Measurements from ENCODE around the gene CNNM4.

Gene CNNM4

DNA sequence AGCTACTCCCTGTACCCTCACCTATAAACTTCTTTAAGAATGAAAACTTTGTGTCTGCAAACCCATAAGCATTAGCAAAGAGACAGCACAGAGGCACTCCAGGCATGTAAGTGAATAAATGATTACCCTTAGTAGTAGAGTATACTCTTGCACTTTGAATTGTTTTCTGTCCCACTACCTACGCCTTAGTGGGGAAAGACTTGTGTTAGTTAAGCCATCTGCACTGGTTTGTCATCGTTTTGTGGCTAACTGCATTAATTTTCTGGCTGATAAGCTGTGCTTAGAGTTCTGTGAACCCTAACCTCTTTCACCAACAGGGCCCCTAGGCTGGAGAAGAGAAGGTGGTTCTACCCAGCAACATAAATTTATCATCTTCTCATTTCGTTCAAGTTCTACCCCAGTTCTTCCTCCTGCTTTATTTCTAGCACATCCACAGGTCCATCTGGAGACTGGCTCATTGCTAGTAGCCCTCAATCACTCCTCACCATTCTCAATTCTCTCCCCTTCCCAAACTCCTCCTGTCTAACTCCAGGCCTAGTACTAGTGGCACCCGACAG is 21.5 kb upstream of the CNNM4 start:
- peaks cover 8% of the 10 kb centered on the region for H3K4me1 ChIP-seq (ENCODE audit: control insufficient read depth, insufficient read depth, low read length)

DNA sequence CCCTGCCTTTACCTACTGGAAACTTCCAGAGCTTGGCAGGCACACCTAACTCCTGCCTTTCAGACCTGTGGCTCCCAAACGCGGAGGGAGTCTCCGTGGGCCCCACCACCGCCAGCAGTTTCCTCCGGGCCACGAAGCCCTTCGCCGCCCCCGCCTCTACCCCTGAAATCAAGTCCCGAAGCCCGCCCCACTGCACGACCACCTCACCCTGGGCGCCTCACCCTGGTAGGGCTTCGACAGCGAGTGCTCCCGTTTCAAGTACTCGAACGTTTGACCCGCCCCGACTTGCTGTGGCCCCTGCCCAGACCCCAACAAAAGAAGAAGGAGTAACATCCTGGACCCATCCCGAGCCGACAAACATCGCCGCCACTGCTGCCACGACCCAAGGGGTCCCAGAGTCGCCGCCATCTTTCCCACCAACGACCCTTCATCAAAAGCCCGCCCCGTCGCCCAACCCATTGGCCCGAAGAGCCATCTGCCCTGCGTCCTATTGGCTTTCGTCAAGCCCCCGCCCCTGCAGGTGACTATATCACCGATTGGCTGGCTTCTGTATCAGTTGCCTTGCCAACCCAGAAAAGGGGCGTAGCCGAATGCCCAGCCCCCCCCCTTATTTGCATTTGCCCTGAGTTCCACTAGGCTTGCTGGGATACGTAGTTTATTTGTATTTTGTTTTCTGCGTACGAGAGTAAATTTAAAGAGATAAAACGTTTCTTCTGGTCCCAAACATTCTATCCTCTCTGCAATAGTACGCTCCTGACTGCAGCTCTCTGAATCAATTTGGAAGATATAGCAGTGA is 20.9 kb upstream of the CNNM4 start, which contains the start of gene LMAN2L:
LMAN2L (minus strand) TSS at position 432 of the 796 bp plus-strand sequence; CDS start at position 408, 24 bp downstream.
- Histone ChIP-seq H3K4me1 (ENCODE audit: control insufficient read depth, insufficient read depth, low read length) (peaks cover 8% of the 10 kb centered on the region), H3K9me3 (ENCODE audit: control insufficient read depth, low read length) (no peaks in the 10 kb centered on the region)

More for the DNA sequence above, 21.5 kb upstream of the CNNM4 start:
- H3K27me3 ChIP-seq (ENCODE audit: control insufficient read depth, insufficient read depth, low read length): no peaks in the 10 kb centered on the region
- H3K9me3 ChIP-seq (ENCODE audit: control insufficient read depth, low read length): no peaks in the 10 kb centered on the region
- peaks cover under 1% of the 10 kb centered on the region for H3K36me3 ChIP-seq (ENCODE audit: control insufficient read depth, insufficient read depth, low read length)
- H3K9ac ChIP-seq (ENCODE audit: low read length): peak overlapping the region; percentile 75
- H3K4me3 ChIP-seq (ENCODE audit: low read length): peak overlapping the region; percentile 61

DNA sequence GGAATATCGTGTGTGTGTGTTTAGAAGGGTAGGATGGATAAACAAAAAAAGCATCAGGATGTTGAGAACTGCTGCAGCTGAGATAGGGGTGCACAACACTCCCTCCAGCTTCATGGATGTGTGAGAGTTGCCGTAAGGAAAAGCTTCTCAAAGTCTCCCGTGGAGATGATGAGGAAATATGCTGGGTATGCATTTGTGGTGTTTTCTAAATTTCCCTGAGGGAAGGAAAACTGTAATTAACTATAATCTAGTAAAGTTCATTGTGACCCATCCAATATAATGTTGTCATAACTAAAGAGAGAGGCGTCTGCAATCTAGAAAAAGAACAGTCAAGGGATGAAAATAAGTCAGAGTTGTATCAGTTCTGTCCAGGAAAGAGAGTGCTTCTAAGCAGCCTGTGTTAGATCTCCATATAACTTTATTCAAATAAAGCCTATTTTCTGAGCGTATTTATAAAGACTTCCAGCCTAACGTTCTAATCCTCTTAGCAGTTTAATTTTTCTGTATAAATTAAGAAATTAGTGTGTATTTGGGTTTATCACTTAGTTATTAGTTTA is 13.6 kb upstream of the CNNM4 start:
- H3K36me3 ChIP-seq (ENCODE audit: control insufficient read depth, insufficient read depth, low read length): no peaks in the 10 kb centered on the region

More for the DNA sequence above, 20.9 kb upstream of the CNNM4 start, which contains the start of gene LMAN2L:
- Histone ChIP-seq H3K4me3 (ENCODE audit: low read length) (peak within 1 kb of the TSS; percentile 61), H3K9ac (ENCODE audit: low read length) (peak within 1 kb of the TSS; percentile 75), H3K27me3 (ENCODE audit: control insufficient read depth, insufficient read depth, low read length) (no peaks in the 10 kb centered on the region), H3K36me3 (ENCODE audit: control insufficient read depth, insufficient read depth, low read length) (no peaks in the 10 kb centered on the region)

DNA sequence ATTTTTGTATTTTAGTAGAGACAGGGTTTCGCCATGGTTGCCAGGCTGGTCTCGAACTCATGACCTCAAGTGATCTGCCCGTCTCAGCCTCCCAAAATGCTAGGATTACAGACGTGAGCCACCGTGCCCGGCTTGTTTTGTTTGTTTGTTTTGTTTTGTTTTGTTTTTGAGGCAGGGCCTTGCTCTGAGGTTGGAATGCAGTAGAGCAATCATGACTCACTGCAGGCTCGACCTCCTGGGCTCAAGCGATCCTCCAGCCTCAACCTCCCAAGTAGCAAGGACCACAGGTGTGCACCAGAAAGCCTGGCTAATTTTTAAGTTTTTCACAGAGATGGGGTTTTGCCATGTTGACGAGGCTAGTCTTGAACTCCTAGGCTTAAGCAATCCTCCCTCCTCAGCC is 8.9 kb upstream of the CNNM4 start:
- no peak overlapping the region for H3K4me3 ChIP-seq (ENCODE audit: low read length)
- no peaks in the 10 kb centered on the region for H3K36me3 ChIP-seq (ENCODE audit: control insufficient read depth, insufficient read depth, low read length)
- no peaks in the 10 kb centered on the region for H3K27me3 ChIP-seq (ENCODE audit: control insufficient read depth, insufficient read depth, low read length)
- H3K9me3 ChIP-seq (ENCODE audit: control insufficient read depth, low read length): no peaks in the 10 kb centered on the region
- H3K9ac ChIP-seq (ENCODE audit: low read length): no peak overlapping the region
- H3K4me1 ChIP-seq (ENCODE audit: control insufficient read depth, insufficient read depth, low read length): peaks cover 9% of the 10 kb centered on the region

More for the DNA sequence above, 13.6 kb upstream of the CNNM4 start:
- H3K4me3 ChIP-seq (ENCODE audit: low read length): no peak overlapping the region
- no peaks in the 10 kb centered on the region for H3K9me3 ChIP-seq (ENCODE audit: control insufficient read depth, low read length)
- H3K4me1 ChIP-seq (ENCODE audit: control insufficient read depth, insufficient read depth, low read length): no peaks in the 10 kb centered on the region
- no peak overlapping the region for H3K9ac ChIP-seq (ENCODE audit: low read length)
- no peaks in the 10 kb centered on the region for H3K27me3 ChIP-seq (ENCODE audit: control insufficient read depth, insufficient read depth, low read length)

DNA sequence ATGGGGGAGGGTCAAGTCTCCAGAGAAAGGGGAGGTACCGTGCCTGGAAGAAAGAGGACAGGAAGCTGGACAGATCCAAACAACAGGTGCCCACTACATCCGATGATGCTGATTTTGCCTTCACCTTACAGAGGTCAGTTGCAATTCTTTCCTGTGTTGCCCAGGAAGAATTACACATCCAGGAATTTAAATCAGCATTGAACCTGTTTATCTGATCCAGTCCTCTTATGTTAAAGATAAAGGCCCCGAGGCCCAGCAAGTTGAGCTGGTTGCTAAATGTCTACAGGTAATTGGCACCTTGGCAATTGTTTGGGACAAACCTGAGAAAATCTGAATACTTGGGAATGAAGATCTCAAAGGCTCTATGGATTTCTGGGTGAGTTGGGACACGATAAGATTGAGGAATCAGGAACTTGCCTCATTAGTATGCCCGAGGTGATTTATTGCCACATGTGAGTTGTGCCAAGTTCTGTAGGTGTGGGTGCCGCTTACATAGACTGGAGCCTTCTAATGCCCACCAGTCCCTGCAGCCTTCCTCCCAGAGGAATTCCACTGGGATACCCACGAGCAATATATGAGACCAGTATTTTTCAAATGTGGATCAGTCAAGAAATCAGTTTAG is 6.9 kb upstream of the CNNM4 start:
- H3K4me3 ChIP-seq (ENCODE audit: low read length): no peak overlapping the region

DNA sequence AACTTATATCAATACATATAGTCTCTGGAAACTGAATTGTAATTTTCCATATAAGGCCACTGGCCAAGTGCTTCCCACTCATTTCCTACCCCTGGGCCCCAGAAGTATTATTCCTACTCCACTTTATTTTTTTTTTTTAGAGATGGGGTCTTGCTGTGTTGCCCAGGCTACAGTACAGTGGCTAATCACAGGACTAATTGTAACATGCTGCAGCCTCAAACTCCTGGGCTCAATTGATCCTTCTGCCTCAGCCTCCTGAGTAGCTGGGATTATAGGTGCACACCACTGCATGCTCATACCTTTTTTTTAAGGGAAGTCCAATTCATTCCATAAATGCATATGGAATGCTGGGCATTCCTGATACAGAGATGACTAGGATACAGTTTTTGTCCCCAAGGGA is 6.4 kb upstream of the CNNM4 start:
- H3K36me3 ChIP-seq (ENCODE audit: control insufficient read depth, insufficient read depth, low read length): no peaks in the 10 kb centered on the region
- no peak overlapping the region for H3K9ac ChIP-seq (ENCODE audit: low read length)
- H3K4me3 ChIP-seq (ENCODE audit: low read length): no peak overlapping the region
- H3K4me1 ChIP-seq (ENCODE audit: control insufficient read depth, insufficient read depth, low read length): peaks cover 14% of the 10 kb centered on the region
- no peaks in the 10 kb centered on the region for H3K27me3 ChIP-seq (ENCODE audit: control insufficient read depth, insufficient read depth, low read length)
- H3K9me3 ChIP-seq (ENCODE audit: control insufficient read depth, low read length): no peaks in the 10 kb centered on the region

More for the DNA sequence above, 6.9 kb upstream of the CNNM4 start:
- no peaks in the 10 kb centered on the region for H3K9me3 ChIP-seq (ENCODE audit: control insufficient read depth, low read length)
- no peak overlapping the region for H3K9ac ChIP-seq (ENCODE audit: low read length)
- no peaks in the 10 kb centered on the region for H3K36me3 ChIP-seq (ENCODE audit: control insufficient read depth, insufficient read depth, low read length)
- peaks cover 9% of the 10 kb centered on the region for H3K4me1 ChIP-seq (ENCODE audit: control insufficient read depth, insufficient read depth, low read length)
- H3K27me3 ChIP-seq (ENCODE audit: control insufficient read depth, insufficient read depth, low read length): no peaks in the 10 kb centered on the region

DNA sequence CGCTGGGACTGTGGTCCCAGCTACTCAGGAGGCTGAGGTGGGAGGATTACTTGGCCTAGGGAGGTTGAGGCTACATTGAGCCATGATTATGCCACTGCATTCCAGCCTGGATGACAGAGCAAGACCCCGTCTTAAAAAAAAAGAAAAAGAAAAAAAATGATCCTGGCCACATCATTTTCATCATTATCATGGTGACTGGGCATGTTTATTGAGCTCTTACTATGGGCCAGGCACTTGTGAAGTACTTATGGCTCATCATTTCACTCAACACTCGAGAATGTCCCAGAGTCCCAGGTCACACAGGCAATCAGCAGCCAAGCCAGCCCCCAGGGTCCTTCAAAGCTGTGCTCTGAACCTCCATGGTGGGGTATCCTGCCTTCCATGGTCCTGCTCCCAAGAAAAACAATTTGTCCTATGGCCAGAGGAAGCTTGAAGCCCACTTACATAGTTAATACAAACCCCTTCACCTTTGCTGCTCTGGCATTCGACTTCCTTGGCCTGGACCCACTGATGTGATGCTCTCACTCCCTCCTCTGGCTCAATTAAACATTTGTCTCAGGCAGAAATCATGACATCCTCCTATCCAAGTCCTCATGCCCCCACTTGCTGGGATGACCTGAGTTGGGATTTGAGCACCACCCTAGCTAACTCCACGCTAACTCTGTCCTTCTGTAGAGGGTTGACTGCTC is 3.8 kb upstream of the CNNM4 start:
- Histone ChIP-seq H3K27me3 (ENCODE audit: control insufficient read depth, insufficient read depth, low read length) (no peaks in the 10 kb centered on the region), H3K4me1 (ENCODE audit: control insufficient read depth, insufficient read depth, low read length) (peaks cover 34% of the 10 kb centered on the region), H3K4me3 (ENCODE audit: low read length) (no peak overlapping the region)

DNA sequence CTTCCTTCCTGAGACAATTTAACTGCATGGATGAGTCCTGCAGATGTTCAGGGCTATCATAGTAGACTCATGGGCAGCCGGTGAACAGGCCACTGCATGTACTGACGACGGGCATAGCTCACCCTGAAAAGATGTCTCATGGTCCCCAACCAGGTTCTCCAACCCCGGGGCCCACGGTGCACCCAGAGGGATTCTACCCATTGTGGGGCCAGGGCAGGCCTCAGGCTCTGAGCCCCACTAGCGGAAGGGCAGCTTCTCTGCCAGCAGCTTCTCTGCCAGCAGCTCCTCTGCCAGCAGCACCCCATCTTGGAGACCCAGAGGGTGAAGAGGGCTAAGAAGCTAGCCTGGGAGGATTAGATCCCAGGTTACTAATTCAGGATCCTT is 3.2 kb upstream of the CNNM4 start:
- Histone ChIP-seq H3K27me3 (ENCODE audit: control insufficient read depth, insufficient read depth, low read length) (no peaks in the 10 kb centered on the region), H3K4me1 (ENCODE audit: control insufficient read depth, insufficient read depth, low read length) (peaks cover 40% of the 10 kb centered on the region), H3K4me3 (ENCODE audit: low read length) (no peak overlapping the region), H3K36me3 (ENCODE audit: control insufficient read depth, insufficient read depth, low read length) (no peaks in the 10 kb centered on the region), H3K9ac (ENCODE audit: low read length) (no peak overlapping the region), H3K9me3 (ENCODE audit: control insufficient read depth, low read length) (no peaks in the 10 kb centered on the region)

More for the DNA sequence above, 3.8 kb upstream of the CNNM4 start:
- H3K36me3 ChIP-seq (ENCODE audit: control insufficient read depth, insufficient read depth, low read length): no peaks in the 10 kb centered on the region
- no peaks in the 10 kb centered on the region for H3K9me3 ChIP-seq (ENCODE audit: control insufficient read depth, low read length)
- H3K9ac ChIP-seq (ENCODE audit: low read length): no peak overlapping the region

DNA sequence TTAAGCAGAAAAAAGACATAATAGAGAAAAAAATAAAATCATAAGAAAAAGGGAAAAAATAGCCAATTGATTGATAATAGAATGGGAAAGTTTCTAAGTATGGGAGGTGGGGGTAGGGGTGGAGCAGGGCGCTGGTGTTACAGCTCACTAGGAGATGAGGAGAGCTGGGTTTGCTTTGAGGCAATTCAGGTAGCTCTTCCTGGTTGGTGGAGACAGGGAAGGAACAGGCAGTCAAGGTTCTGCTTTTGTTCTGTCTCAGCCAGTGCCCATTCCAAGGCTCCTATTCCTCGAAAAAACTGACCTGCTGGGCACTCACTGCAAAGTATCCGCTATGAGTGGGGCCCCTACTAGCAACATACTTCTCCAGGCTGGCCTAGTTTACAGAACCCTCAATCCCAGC is 1.7 kb upstream of the CNNM4 start:
- peaks cover 40% of the 10 kb centered on the region for H3K4me1 ChIP-seq (ENCODE audit: control insufficient read depth, insufficient read depth, low read length)
- H3K27me3 ChIP-seq (ENCODE audit: control insufficient read depth, insufficient read depth, low read length): no peaks in the 10 kb centered on the region
- H3K9me3 ChIP-seq (ENCODE audit: control insufficient read depth, low read length): no peaks in the 10 kb centered on the region
- H3K4me3 ChIP-seq (ENCODE audit: low read length): no peak overlapping the region
- H3K9ac ChIP-seq (ENCODE audit: low read length): no peak overlapping the region
- no peaks in the 10 kb centered on the region for H3K36me3 ChIP-seq (ENCODE audit: control insufficient read depth, insufficient read depth, low read length)

DNA sequence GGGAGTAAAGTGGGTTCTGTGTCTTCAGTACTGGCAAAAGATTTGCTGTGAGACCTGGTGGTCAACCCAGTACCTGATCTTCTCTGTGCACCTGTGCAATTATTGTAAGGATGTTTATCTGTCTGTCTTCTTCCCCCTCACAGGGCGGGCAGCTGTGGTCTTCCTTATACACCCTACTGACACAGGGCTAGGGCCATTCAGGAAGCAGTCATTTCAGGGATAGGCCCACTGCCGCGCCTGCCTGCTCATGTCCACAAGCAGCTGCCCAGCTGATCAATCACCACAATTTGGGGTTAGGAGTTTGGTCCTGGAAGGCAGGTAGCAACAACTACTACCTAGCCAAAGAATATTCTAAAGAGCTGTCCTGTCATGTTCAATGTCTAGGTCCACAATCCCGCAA is 1.2 kb upstream of the CNNM4 start:
- Histone ChIP-seq H3K4me3 (ENCODE audit: low read length) (no peak overlapping the region), H3K9me3 (ENCODE audit: control insufficient read depth, low read length) (no peaks in the 10 kb centered on the region), H3K36me3 (ENCODE audit: control insufficient read depth, insufficient read depth, low read length) (no peaks in the 10 kb centered on the region), H3K4me1 (ENCODE audit: control insufficient read depth, insufficient read depth, low read length) (peaks cover 45% of the 10 kb centered on the region), H3K9ac (ENCODE audit: low read length) (no peak overlapping the region), H3K27me3 (ENCODE audit: control insufficient read depth, insufficient read depth, low read length) (no peaks in the 10 kb centered on the region)

DNA sequence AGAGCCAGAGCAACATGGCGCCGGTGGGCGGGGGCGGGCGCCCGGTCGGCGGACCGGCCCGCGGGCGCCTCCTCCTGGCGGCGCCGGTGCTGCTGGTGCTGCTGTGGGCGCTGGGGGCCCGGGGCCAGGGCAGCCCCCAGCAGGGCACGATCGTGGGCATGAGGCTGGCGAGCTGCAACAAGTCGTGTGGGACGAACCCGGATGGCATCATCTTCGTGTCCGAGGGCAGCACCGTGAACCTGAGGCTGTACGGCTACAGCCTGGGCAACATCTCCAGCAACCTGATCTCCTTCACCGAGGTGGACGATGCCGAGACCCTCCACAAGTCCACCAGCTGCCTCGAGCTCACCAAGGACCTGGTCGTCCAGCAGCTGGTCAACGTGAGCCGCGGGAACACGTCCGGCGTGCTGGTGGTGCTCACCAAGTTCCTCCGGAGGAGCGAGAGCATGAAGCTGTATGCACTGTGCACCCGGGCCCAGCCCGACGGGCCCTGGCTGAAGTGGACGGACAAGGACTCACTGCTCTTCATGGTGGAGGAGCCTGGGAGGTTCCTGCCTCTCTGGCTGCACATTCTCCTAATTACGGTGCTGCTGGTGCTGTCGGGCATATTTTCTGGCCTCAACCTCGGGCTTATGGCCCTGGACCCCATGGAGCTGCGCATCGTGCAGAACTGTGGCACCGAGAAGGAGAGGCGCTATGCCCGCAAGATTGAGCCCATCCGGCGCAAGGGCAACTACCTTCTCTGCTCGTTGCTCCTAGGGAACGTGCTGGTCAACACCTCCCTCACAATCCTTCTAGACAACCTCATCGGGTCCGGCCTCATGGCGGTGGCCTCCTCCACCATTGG is 507 bp downstream of the CNNM4 start:
- Histone ChIP-seq H3K9me3 (ENCODE audit: control insufficient read depth, low read length) (no peaks in the 10 kb centered on the region), H3K4me3 (ENCODE audit: low read length) (peak overlapping the region; percentile 85), H3K4me1 (ENCODE audit: control insufficient read depth, insufficient read depth, low read length) (peaks cover 57% of the 10 kb centered on the region), H3K9ac (ENCODE audit: low read length) (peak overlapping the region; percentile 81), H3K27me3 (ENCODE audit: control insufficient read depth, insufficient read depth, low read length) (no peaks in the 10 kb centered on the region), H3K36me3 (ENCODE audit: control insufficient read depth, insufficient read depth, low read length) (no peaks in the 10 kb centered on the region)

Data from mucosa of stomach (tissue), 1 donor.